Left lung (tissue), 10 donors: ENCODE measurements around the gene MRPS26. TPM values are rescaled to one million over a fixed set of nuclear protein-coding genes. Genes with fewer than 3 reads are reported as not detected.

Experiments
- ATAC-seq: fragments of 200-7000 bp; cut with Tn5 transposase; one replicate; pipeline ENCODE4 v1.9.1; 2020; ENCODE audit warnings: moderate library complexity
- DNase-seq, 4 donors: peaks; one replicate each; pipeline ENCODE4 v3.0.0-alpha.2; 2013 to 2020
- H3K27ac ChIP-seq, 2 donors: fragments of 200-600 bp; sonication (generic) in 1 of 2; one replicate each; pipeline versions ENCODE4 v1.5.0 to v1.8.0; 2020 to 2021
- H3K27me3 ChIP-seq, 2 donors: fragments of 200-600 bp; sonication (generic) in 1 of 2; one replicate each; pipeline versions ENCODE4 v1.5.0 to v1.8.0; 2020 to 2021
- H3K36me3 ChIP-seq, 2 donors: fragments of 200-600 bp; sonication (generic) in 1 of 2; one replicate each; pipeline versions ENCODE4 v1.5.0 to v1.8.0; 2020 to 2021
- H3K4me1 ChIP-seq, 2 donors: fragments of 200-600 bp; one replicate each; pipeline ENCODE4 v1.8.0; 2021
- H3K4me3 ChIP-seq, 2 donors: fragments of 200-600 bp; sonication (generic) in 1 of 2; one replicate each; pipeline versions ENCODE4 v1.5.0 to v1.8.0; 2020 to 2021; ENCODE audit warnings: mild to moderate bottlenecking in 1 of 2
- H3K9me3 ChIP-seq, 2 donors: fragments of 200-600 bp; sonication (generic) in 1 of 2; one replicate each; pipeline versions ENCODE4 v1.5.0 to v1.8.0; 2020 to 2021
- CTCF ChIP-seq, 2 donors: fragments of 200-600 bp; sonication (generic) in 1 of 2; IDR thresholded peaks; one replicate each; pipeline versions ENCODE4 v1.5.0 to v1.8.0; 2021; ENCODE audit warnings: antibody characterized with exemption in 2 of 2
- intact Hi-C, 2 donors: fragments of 100-400 bp; cut with DNase I; formaldehyde crosslinking; loops; one replicate each; pipeline versions ENCODE4 v1.11.2 to v1.14.2; 2022
- polyA plus RNA-seq, 6 donors: library from polyadenylated mRNA; unstranded; fragments of 120-200 nt; gene quantifications; one replicate each; pipeline ENCODE4 v1.2.1, GENCODE V29; 2013; ENCODE audit not compliant: insufficient read length in 6 of 6
- total RNA-seq, 2 donors: library from RNA; stranded (reverse); fragmentation: NEBNext Ultra II Directional; extraction: Animal tissue kit (Norgen Biotek cat#: 25700); gene quantifications; one replicate each; pipeline ENCODE4 v1.2.1, GENCODE V29; 2021
- donor health status: DM: no; HTN: yes; CAD: no.
- donor health status: DM: no; HTN: no; CAD: no.

MRPS26 gene
- total and polyA plus RNA-seq, 8 donors, result 36.0 to 57.0 (median 47.2) TPM

GRCh38 chr20:3032624-3033023, 13.2 kb upstream of the MRPS26 start:
- ATAC-seq (no peak), DNase-seq (no peak)
- no peaks in the 10 kb centered on the region for H3K4me1 ChIP-seq
- H3K9me3 ChIP-seq, result no peaks in the 10 kb centered on the region
- intact Hi-C loops, result no loop called here
- H3K27ac ChIP-seq, result no peak overlapping the region
- H3K27me3 ChIP-seq, result no peaks in the 10 kb centered on the region
- H3K4me3 ChIP-seq, result no peak overlapping the region
- TF ChIP-seq CTCF (IDR thresholded peaks at IDR 0.05), result no peak
- peaks cover 0 to 94% of the 10 kb centered on the region in 2 donors for H3K36me3 ChIP-seq

- Histone ChIP-seq H3K4me1 (no peaks in the 10 kb centered on the region), H3K27me3 (no peaks in the 10 kb centered on the region), H3K9me3 (no peaks in the 10 kb centered on the region), H3K27ac (no peak overlapping the region), H3K4me3 (no peak overlapping the region), H3K36me3 (peaks cover 0 to 77% of the 10 kb centered on the region in 2 donors)
- no peak for ATAC-seq
- no peak for DNase-seq
- TF ChIP-seq CTCF (IDR thresholded peaks at IDR 0.05), result no peak
- intact Hi-C loops, result no loop called here
Measured at GRCh38 chr20:3037654-3038053, 8.2 kb upstream of the MRPS26 start.

GRCh38 chr20:3038454-3038853, 7.4 kb upstream of the MRPS26 start:
- no peaks in the 10 kb centered on the region for H3K27me3 ChIP-seq
- peaks cover 0 to 69% of the 10 kb centered on the region in 2 donors for H3K36me3 ChIP-seq
- intact Hi-C loops, result no loop called here
- no peaks in the 10 kb centered on the region for H3K4me1 ChIP-seq
- DNase-seq, result no peak
- H3K9me3 ChIP-seq, result no peaks in the 10 kb centered on the region
- ATAC-seq, result no peak
- H3K27ac ChIP-seq, result no peak overlapping the region
- TF ChIP-seq CTCF (IDR thresholded peaks at IDR 0.05), result no peak
- no peak overlapping the region for H3K4me3 ChIP-seq

- ATAC-seq (no peak), DNase-seq (peak in 1 of 4 donors; percentile 26)
- Histone ChIP-seq H3K4me3 (no peak overlapping the region), H3K36me3 (peaks cover 0 to 59% of the 10 kb centered on the region in 2 donors), H3K9me3 (no peaks in the 10 kb centered on the region), H3K27me3 (no peaks in the 10 kb centered on the region), H3K4me1 (no peaks in the 10 kb centered on the region), H3K27ac (no peak overlapping the region)
- TF ChIP-seq CTCF (IDR thresholded peaks at IDR 0.05), result no peak
- intact Hi-C loops, result no loop called here
Measured at GRCh38 chr20:3039426-3039825, 6.4 kb upstream of the MRPS26 start.

- intact Hi-C loops, result no loop called here
- no peak overlapping the region for H3K4me3 ChIP-seq
Measured at GRCh38 chr20:3040086-3040485, 5.8 kb upstream of the MRPS26 start.

More at GRCh38 chr20:3040086-3040485, 5.8 kb upstream of the MRPS26 start:
- Histone ChIP-seq H3K27me3 (no peaks in the 10 kb centered on the region), H3K4me1 (peaks cover 2 to 5% of the 10 kb centered on the region in 2 donors), H3K36me3 (peaks cover 0 to 56% of the 10 kb centered on the region in 2 donors), H3K27ac (no peak overlapping the region), H3K9me3 (no peaks in the 10 kb centered on the region)
- ATAC-seq (no peak), DNase-seq (no peak)
- no peak for TF ChIP-seq CTCF (IDR thresholded peaks at IDR 0.05)
